DND-41 (cell line): ENCODE measurements around the gene GRIK3.

Experiments
- ATAC-seq: fragments of 200-7000 bp; cut with Tn5 transposase; 3 replicates; pipeline ENCODE4 v1.9.1; 2021; ENCODE audit warnings: low read depth; ENCODE audit not compliant: insufficient read depth
- DNase-seq: peaks from one replicate; pipeline ENCODE4 v3.0.0-alpha.2; 2020
- H2AFZ ChIP-seq: 2 replicates; pipeline ENCODE4 v1.6.0; 2012; ENCODE audit warnings: low read depth, low read length
- H3K27ac ChIP-seq: 2 replicates; pipeline ENCODE4 v1.5.1; 2012; ENCODE audit warnings: low read length, inconsistent platforms
- H3K27me3 ChIP-seq: fragments of 200-600 bp; sonication (generic); 2 replicates; pipeline ENCODE4 v1.6.0; 2012; ENCODE audit warnings: low read length, mild to moderate bottlenecking, inconsistent platforms; ENCODE audit not compliant: insufficient read depth, poor library complexity
- H3K36me3 ChIP-seq: 2 replicates; pipeline ENCODE4 v1.5.1; 2012; ENCODE audit warnings: low read length, inconsistent platforms; ENCODE audit not compliant: insufficient read depth
- H3K4me1 ChIP-seq: 2 replicates; pipeline ENCODE4 v1.5.1; 2012; ENCODE audit warnings: mild to moderate bottlenecking, low read length; ENCODE audit not compliant: insufficient read depth
- H3K4me2 ChIP-seq: 2 replicates; pipeline ENCODE4 v1.6.0; 2012; ENCODE audit warnings: mild to moderate bottlenecking, moderate library complexity, low read length, inconsistent platforms; ENCODE audit not compliant: insufficient read depth
- H3K4me3 ChIP-seq, 2 experiments: fragments of 200-600 bp in 1 of 2; shearing (Covaris generic) in 1 of 2; 2 replicates each; pipeline ENCODE4 v1.5.1; 2012 to 2016; ENCODE audit warnings: inconsistent platforms in 2 of 2, low read length in 2 of 2, mild to moderate bottlenecking in 2 of 2, low read depth in 1 of 2, moderate library complexity in 1 of 2
- H3K79me2 ChIP-seq: 2 replicates; pipeline ENCODE4 v1.6.0; 2012; ENCODE audit warnings: low read length, inconsistent platforms; ENCODE audit not compliant: insufficient read depth
- H3K9ac ChIP-seq: 2 replicates; pipeline ENCODE4 v1.6.0; 2012; ENCODE audit warnings: low read depth, mild to moderate bottlenecking, inconsistent platforms, low read length, moderate library complexity
- H3K9me3 ChIP-seq: 2 replicates; pipeline ENCODE4 v1.5.1; 2012; ENCODE audit warnings: low read length, moderate library complexity, mild to moderate bottlenecking, inconsistent platforms; ENCODE audit not compliant: insufficient read depth, severe bottlenecking
- H4K20me1 ChIP-seq: 2 replicates; pipeline ENCODE4 v1.6.0; 2012; ENCODE audit warnings: low read length; ENCODE audit not compliant: insufficient read depth
- CTCF ChIP-seq: IDR thresholded peaks from 2 replicates; pipeline ENCODE4 v1.5.1; 2012; ENCODE audit warnings: borderline replicate concordance, low read length, moderate library complexity, mild to moderate bottlenecking; ENCODE audit not compliant: poor library complexity, severe bottlenecking; ENCODE audit errors: extremely low read depth
- EZH2 ChIP-seq: IDR thresholded peaks from 3 replicates; pipeline ENCODE4 v1.6.1; 2012; ENCODE audit warnings: borderline replicate concordance, low read depth, mild to moderate bottlenecking, moderate library complexity, low read length, inconsistent platforms; ENCODE audit not compliant: severe bottlenecking

GRIK3 gene

GRCh38 chr1:36776948-36777831 is 257.1 kb downstream of the GRIK3 start:
- Histone ChIP-seq H3K27me3 (peaks cover 15% of the 10 kb centered on the region), H4K20me1 (0 out of 2 replicates have a peak, but pooled peaks cover 3% of the 10 kb centered on the region), H3K4me2 (no peak overlapping the region), H3K79me2 (no peaks in the 10 kb centered on the region), H3K9ac (no peak overlapping the region), H3K36me3 (no peaks in the 10 kb centered on the region), H3K4me1 (no peaks in the 10 kb centered on the region), H3K4me3 (no peak overlapping the region), H3K27ac (no peak overlapping the region), H3K9me3 (no peaks in the 10 kb centered on the region), H2AFZ (no peak overlapping the region)
- ATAC-seq (no peak), DNase-seq (no peak)
- TF ChIP-seq CTCF (no peak), EZH2 (no peak)

GRCh38 chr1:36776256-36776655 is 258.1 kb downstream of the GRIK3 start:
- Histone ChIP-seq H3K36me3 (no peaks in the 10 kb centered on the region), H3K79me2 (no peaks in the 10 kb centered on the region), H3K27ac (no peak overlapping the region), H3K4me1 (no peaks in the 10 kb centered on the region), H3K9me3 (no peaks in the 10 kb centered on the region), H3K9ac (no peak overlapping the region), H2AFZ (no peak overlapping the region), H3K4me3 (no peak overlapping the region), H3K27me3 (peaks cover 8% of the 10 kb centered on the region), H4K20me1 (0 out of 2 replicates have a peak, but pooled peaks cover 3% of the 10 kb centered on the region), H3K4me2 (no peak overlapping the region)
- no peak for ATAC-seq
- no peak for TF ChIP-seq EZH2
- no peak for TF ChIP-seq CTCF
- DNase-seq = no peak

- Histone ChIP-seq H3K4me1 (no peaks in the 10 kb centered on the region), H4K20me1 (0 out of 2 replicates have a peak, but pooled peaks cover 3% of the 10 kb centered on the region), H3K79me2 (no peaks in the 10 kb centered on the region), H3K9ac (no peak overlapping the region), H3K27me3 (peaks cover 10% of the 10 kb centered on the region), H3K36me3 (no peaks in the 10 kb centered on the region), H2AFZ (no peak overlapping the region), H3K4me3 (no peak overlapping the region), H3K4me2 (no peak overlapping the region), H3K9me3 (no peaks in the 10 kb centered on the region), H3K27ac (no peak overlapping the region)
- ATAC-seq (no peak), DNase-seq (no peak)
- no peak for TF ChIP-seq EZH2
- no peak for TF ChIP-seq CTCF
These were observed 258.6 kb downstream of the GRIK3 start for GRCh38 chr1:36775716-36776115.
